Measurements from ENCODE around the gene USE1.

USE1 gene, protein sequence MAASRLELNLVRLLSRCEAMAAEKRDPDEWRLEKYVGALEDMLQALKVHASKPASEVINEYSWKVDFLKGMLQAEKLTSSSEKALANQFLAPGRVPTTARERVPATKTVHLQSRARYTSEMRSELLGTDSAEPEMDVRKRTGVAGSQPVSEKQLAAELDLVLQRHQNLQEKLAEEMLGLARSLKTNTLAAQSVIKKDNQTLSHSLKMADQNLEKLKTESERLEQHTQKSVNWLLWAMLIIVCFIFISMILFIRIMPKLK

GRCh38 chr19:17215127-17215971, at the start of gene USE1:
TSS of gene USE1 (plus strand) at chr19:17215357. CDS start at chr19:17215406, 49 bp downstream.
- TF ChIP-seq, protein P1, sequence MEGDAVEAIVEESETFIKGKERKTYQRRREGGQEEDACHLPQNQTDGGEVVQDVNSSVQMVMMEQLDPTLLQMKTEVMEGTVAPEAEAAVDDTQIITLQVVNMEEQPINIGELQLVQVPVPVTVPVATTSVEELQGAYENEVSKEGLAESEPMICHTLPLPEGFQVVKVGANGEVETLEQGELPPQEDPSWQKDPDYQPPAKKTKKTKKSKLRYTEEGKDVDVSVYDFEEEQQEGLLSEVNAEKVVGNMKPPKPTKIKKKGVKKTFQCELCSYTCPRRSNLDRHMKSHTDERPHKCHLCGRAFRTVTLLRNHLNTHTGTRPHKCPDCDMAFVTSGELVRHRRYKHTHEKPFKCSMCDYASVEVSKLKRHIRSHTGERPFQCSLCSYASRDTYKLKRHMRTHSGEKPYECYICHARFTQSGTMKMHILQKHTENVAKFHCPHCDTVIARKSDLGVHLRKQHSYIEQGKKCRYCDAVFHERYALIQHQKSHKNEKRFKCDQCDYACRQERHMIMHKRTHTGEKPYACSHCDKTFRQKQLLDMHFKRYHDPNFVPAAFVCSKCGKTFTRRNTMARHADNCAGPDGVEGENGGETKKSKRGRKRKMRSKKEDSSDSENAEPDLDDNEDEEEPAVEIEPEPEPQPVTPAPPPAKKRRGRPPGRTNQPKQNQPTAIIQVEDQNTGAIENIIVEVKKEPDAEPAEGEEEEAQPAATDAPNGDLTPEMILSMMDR (conservative IDR thresholded peaks at IDR 0.05; ENCODE audit: control insufficient read depth, insufficient read depth, low read depth, low read length), result no peak
- H3K4me3 ChIP-seq (ENCODE audit: control insufficient read depth, low read depth, low read length), result peak within 1 kb of the TSS; percentile 73

GRCh38 chr19:17165715-17166114, 49.4 kb upstream of the USE1 start:
- no peak for DNase-seq (ENCODE audit: low read depth)
- H3K4me3 ChIP-seq (ENCODE audit: control insufficient read depth, low read depth, low read length), result no peak overlapping the region
- TF ChIP-seq, protein P1 (conservative IDR thresholded peaks at IDR 0.05; ENCODE audit: control insufficient read depth, insufficient read depth, low read depth, low read length), result no peak

More at GRCh38 chr19:17215127-17215971, at the start of gene USE1:
- DNase-seq (ENCODE audit: low read depth), result peak; percentile 85

GRCh38 chr19:17170538-17171297, 44.4 kb upstream of the USE1 start:
- DNase-seq (ENCODE audit: low read depth), result peak; percentile 6
- H3K4me3 ChIP-seq (ENCODE audit: control insufficient read depth, low read depth, low read length), result no peak overlapping the region
- TF ChIP-seq, protein P1 (conservative IDR thresholded peaks at IDR 0.05; ENCODE audit: control insufficient read depth, insufficient read depth, low read depth, low read length), result no peak

DNA sequence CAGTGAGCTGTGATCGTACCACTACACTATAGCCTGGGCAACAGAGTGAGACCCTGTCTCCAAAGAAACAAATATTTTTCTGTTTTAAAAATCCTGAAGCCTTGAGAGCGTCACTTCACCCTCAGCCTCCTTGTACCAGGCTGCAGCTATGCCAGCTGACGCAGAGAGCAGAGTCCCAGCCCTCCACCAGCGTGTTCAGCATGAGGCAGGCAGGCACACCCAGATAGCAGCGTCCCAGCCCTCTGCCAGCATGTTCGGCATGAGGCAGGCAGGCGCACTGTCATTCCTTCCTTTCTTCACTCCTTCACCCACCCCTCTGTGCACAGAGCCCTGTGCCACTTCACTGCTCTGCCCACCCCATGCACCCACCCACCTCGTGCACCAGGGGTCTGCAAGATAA, 43.3 kb upstream of the USE1 start:
- TF ChIP-seq, protein P1 (conservative IDR thresholded peaks at IDR 0.05; ENCODE audit: control insufficient read depth, insufficient read depth, low read depth, low read length), result no peak
- no peak for DNase-seq (ENCODE audit: low read depth)
- H3K4me3 ChIP-seq (ENCODE audit: control insufficient read depth, low read depth, low read length), result no peak overlapping the region

GRCh38 chr19:17172624-17173345, 42.4 kb upstream of the USE1 start:
- no peak for DNase-seq (ENCODE audit: low read depth)
- TF ChIP-seq, protein P1 (conservative IDR thresholded peaks at IDR 0.05; ENCODE audit: control insufficient read depth, insufficient read depth, low read depth, low read length), result no peak
- no peak overlapping the region for H3K4me3 ChIP-seq (ENCODE audit: control insufficient read depth, low read depth, low read length)

DNA sequence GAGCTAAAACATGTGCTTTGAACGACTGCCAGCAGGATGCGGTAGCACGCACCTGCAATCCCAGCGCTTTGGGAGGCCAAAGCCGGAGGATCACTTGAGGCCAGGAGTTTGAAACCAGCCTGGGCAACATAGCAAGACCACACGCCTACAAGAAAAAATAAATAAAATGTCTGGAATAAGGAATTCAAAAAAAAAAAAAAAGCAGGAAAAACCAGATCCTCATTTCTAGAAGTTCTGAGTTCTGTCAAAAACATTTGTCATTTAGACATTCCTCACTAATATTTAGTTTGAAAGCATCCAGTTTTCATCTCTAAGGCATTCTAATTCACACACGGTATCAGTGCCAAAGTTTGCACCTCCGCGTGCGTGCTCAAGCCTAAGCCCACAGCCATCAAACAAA, 36.9 kb upstream of the USE1 start:
- TF ChIP-seq, protein P1 (conservative IDR thresholded peaks at IDR 0.05; ENCODE audit: control insufficient read depth, insufficient read depth, low read depth, low read length), result no peak
- no peak for DNase-seq (ENCODE audit: low read depth)
- H3K4me3 ChIP-seq (ENCODE audit: control insufficient read depth, low read depth, low read length), result no peak overlapping the region
